CD1c-positive myeloid dendritic cell (primary cell): ENCODE measurements around the gene GDF9.
A peak's percentile ranks its signal among the peaks of the same experiment; 100 is the strongest.

ENCODE experiments used
- DNase-seq: peaks from one replicate; pipeline ENCODE4 v3.0.0-alpha.2; 2016; ENCODE audit errors: extremely low spot score

The GDF9 gene

GRCh38 chr5:132866342-132867045, at the start of gene GDF9, which contains the start of gene UQCRQ:
Gene GDF9, minus strand, starts transcription at chr5:132866469. Its CDS starts 1,936 bp downstream, at chr5:132864533.
Gene UQCRQ, plus strand, starts transcription at chr5:132866642. Its CDS starts 240 bp downstream, at chr5:132866882.
- peak; percentile 99 for DNase-seq

GRCh38 chr5:132915681-132916080, 49.4 kb upstream of the GDF9 start:
- peak; percentile 63 for DNase-seq

- no peak for DNase-seq
These were observed 43.4 kb upstream of the GDF9 start for GRCh38 chr5:132909702-132910101.

GRCh38 chr5:132907161-132907560, 40.9 kb upstream of the GDF9 start:
- no peak for DNase-seq

- DNase-seq = peak; percentile 49
These were observed 39.7 kb upstream of the GDF9 start for GRCh38 chr5:132905938-132906337.

GRCh38 chr5:132901730-132902129, 35.5 kb upstream of the GDF9 start:
- DNase-seq = no peak

GRCh38 chr5:132901036-132901435, 34.8 kb upstream of the GDF9 start:
- no peak for DNase-seq

GRCh38 chr5:132898094-132898493, 31.8 kb upstream of the GDF9 start:
- DNase-seq = no peak

GRCh38 chr5:132896685-132897084, 30.4 kb upstream of the GDF9 start:
- no peak for DNase-seq

- DNase-seq = no peak
These were observed 29.5 kb upstream of the GDF9 start for GRCh38 chr5:132895719-132896305.

- no peak for DNase-seq
These were observed 24.5 kb upstream of the GDF9 start for GRCh38 chr5:132890817-132891216.

- DNase-seq = no peak
These were observed 23.2 kb upstream of the GDF9 start for GRCh38 chr5:132889501-132889900.

- DNase-seq = no peak
These were observed 21.0 kb upstream of the GDF9 start for GRCh38 chr5:132887283-132887682.

- no peak for DNase-seq
These were observed 20.0 kb upstream of the GDF9 start for GRCh38 chr5:132886064-132886823.

GRCh38 chr5:132884548-132884947, 18.3 kb upstream of the GDF9 start:
- no peak for DNase-seq

- peak; percentile 81 for DNase-seq
These were observed 17.1 kb upstream of the GDF9 start for GRCh38 chr5:132883261-132883834.

- DNase-seq = no peak
These were observed 11.7 kb upstream of the GDF9 start for GRCh38 chr5:132877938-132878337.

GRCh38 chr5:132877466-132877865, 11.2 kb upstream of the GDF9 start:
- no peak for DNase-seq

GRCh38 chr5:132876020-132876759, 9.9 kb upstream of the GDF9 start:
- no peak for DNase-seq

- DNase-seq = no peak
These were observed 7.6 kb upstream of the GDF9 start for GRCh38 chr5:132873930-132874271.

- no peak for DNase-seq
These were observed 7.1 kb upstream of the GDF9 start, which contains the start of gene LEAP2 for GRCh38 chr5:132873119-132873929. Gene LEAP2, plus strand, starts transcription at chr5:132873668. Its CDS starts 27 bp downstream, at chr5:132873695.
